Stimulated activated CD8-positive, alpha-beta memory T cell treated with anti-CD3 and anti-CD28 coated beads, Interleukin-12 subunit alpha, Interleukin-12 subunit beta, amount 100 ng/mL, for 1 hour (primary cell): Measurements from ENCODE around the gene C12orf76.
A peak's percentile ranks its signal among the peaks of the same experiment; 100 is the strongest.
"Not testable (repeated sequence)": the region's sequence is repeated elsewhere in the genome, so short reads cannot be mapped to it uniquely, and the experiment has no call there.

Experiments used
- DNase-seq: peaks from one replicate; pipeline ENCODE4 v3.0.0-alpha.2; 2020; ENCODE audit warnings: low read depth

The C12orf76 gene, protein sequence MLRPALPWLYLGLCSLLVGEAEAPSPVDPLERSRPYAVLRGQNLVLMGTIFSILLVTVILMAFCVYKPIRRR

DNA sequence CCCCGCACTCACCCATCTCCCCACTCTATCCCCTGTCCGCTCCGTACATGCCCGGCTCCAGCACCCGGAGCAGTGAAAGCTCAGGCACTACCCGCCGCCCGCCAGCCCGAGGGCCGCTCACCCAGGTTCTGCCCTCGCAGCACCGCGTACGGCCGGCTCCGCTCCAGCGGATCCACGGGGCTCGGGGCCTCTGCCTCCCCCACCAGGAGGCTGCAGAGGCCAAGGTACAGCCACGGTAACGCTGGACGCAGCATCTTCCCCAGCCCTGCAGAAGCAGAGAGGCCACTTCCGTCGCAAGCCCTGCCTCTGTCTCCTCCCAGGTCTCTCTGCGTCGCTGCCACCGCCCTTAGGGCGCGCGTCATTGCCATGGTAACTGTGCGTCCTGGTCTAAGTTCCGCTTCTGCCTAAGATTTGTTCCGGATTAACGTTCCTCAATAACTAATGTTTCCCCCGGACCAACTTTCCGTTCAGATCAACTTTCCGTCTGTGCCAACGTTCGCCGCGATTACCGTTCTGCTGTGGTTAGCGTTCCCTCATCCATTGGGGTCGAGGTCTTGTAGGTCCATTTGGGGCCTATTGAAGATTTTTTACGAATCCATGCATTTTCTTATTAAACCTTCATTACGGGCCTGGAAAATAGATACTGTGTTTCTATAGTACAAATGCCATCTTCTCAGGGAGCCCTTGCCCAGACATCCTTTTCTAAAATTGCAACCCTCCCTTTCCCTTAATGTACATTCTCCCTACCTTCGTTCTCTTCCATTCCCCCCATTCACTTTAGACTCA lies at the start of gene C12orf76:
Gene C12orf76 (minus strand): TSS at position 281 of the 786 bp plus-strand sequence. CDS start 27 bp downstream, at position 254.
- peak; percentile 84 for DNase-seq

GRCh38 chr12:110093631-110094311 lies 45.4 kb upstream of the C12orf76 start:
- no peak for DNase-seq

DNA sequence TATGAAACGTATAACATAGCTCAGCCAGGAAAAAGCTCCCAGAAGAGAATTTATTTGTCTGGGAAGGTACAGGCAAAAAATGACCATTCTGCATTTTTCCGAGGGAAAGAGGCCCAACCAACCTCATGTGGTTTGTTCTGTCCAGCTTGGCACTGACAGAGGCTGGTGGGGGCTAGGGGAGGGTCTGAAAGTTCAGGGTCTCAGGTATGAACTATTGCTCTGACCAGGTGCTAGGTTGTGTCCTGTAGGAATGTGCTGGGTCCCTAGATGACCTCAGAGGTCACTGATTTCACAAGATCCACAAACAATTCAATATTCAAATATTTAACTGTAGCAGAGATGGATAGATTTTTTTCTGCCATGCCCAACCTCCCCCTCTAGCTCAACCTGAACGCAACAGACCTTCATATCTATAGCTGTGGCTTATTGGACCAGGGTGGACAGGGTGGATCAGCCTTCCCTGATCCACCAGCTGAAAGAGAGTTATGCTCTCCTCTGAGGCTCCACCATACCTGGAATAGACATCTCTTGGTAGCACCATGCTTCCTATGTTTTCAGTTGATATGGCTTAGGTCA lies 42.9 kb upstream of the C12orf76 start:
- no peak for DNase-seq

DNA sequence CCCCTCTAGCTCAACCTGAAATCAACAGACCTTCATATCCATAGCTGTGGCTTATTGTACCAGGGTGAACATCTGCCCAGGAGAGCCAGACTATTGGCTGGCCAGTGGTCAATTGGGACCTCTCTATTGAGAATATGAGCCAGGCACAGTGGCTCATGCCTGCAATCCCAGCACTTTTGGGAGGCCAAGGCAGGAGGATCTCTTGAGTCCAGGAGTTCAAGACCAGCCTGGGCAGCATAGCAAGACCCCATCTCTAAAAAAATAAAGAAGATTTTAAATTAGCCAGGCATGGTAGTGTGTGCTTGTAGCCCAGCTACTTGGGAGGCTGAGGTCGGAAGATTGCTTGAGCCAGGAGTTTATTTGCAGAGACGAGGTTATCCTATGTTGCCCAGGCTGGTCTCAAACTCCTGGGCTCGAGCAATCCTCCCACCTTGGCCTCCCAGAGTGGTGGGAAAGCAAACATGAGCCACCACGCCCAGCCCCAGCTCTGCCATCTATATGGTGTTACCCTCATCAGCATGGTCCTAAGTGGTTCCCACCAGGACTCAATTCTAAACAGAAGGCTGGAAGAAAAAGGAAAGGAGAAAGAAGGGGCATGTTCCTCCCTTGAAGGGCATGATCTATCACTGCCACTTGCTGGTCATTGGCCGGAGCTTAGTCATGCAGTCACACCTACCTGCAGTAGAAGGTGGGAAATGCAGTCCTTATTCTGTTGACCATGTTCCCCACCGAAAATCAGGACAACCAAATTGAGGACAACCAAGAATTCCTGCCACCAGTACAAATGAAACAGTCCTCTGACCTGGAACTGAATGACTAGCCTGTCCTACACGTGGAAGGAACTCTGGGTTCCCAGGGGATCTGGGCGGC lies 42.2 kb upstream of the C12orf76 start:
- DNase-seq = no peak

DNA sequence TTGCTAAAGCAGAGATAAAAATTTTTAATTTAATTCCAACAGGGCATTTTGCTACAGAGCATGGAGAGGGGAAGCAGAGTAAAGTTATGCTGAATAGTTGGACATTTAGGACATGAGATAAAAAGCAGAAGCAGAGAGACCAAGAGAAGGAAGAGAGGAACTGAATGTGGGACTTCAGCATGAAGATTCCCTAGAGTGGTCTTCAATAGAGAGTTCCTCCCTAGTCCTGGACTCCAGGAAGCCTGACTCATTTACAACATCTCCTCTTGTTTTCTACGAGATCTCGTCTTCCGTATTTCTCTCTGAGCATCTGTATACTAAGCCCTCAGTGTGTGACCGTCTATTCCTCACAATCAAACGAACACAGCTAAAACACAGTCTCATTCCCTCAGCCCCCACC lies 40.6 kb upstream of the C12orf76 start:
- no peak for DNase-seq

GRCh38 chr12:110088216-110088615 lies 39.9 kb upstream of the C12orf76 start:
- DNase-seq = not testable (repeated sequence)

- no peak for DNase-seq
Observed at GRCh38 chr12:110084314-110085015, 36.1 kb upstream of the C12orf76 start.

DNA sequence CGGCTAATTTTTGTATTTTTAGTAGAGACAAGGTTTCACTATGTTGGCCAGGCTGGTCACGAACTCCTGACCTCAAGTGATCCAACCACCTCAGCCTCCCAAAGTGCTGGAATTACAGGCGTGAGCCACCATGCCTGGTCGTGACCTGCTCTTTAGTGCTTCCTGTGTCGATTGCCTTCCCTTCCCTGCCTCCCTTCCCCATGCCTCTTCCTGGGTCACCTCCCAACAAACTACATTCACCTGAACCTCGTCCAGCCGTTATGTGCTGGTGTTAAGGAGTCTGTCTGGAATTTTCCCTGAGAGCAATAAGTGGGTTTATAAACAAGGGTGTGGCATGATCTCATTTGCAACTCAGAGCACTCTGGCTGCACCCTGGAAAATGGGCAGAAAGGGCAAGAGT lies 32.1 kb upstream of the C12orf76 start:
- DNase-seq = no peak

DNA sequence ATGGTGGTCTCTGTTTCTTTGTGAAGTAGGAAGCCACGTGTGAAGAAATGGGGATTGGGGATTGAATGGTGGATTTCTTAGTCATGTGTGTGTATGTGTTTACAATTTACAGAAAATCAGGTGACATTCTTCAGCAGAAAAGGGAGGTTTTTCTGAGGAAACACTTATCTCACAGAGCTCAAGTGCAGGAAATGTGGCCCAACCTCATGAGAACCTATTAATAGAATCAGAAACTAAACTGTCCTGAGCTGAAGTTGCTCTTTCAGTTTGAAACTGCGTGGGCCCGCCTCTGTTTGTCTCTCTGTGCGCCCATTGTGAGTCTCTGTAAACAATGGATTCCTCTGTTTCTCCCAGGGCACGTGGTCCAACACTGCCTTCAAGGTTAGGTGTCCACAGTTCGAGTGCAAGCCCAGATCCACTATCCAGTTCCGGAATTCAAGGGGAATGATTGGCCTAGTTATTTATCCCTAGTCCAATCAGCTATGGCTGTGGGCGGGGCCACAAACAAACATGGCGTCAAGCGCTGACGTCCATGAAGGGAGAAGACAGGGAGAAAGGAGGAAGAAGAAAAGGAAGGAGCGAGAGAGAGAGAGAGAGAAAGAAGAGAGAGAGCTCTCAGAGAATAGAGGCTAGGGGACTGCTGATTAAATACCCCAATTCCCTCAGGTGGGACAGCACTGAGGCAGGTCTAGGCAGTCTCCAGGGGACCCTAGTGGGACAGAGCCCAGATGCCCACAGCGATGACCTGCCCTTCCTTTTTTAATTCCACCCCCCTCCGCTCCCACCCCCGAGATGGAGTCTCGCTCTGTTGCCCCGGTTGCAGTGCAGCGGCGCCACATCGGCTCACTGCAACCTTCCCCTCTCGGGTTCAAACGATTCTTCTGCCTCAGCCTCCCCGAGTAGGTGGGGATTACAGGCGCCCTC lies 31.4 kb upstream of the C12orf76 start:
- DNase-seq = peak; percentile 50

DNA sequence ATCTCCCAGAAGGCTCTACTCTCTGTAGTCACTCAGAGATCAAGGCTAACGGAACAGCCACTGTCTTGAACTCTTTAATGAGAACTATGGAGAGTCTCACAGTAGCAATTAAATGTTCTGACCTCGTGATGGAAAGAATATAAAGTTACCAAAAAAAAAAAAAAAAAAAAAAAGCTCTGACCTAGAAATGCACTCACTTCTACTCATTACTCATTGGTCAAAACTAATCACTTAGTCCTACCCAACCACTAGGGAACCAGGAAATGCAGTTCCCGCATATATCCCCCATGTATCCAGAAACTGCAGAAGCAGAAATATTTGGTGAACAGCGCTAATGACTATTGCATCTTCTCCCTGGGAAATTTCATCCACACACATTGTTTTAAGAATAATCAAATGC lies 29.5 kb upstream of the C12orf76 start:
- no peak for DNase-seq

GRCh38 chr12:110075880-110076279 lies 27.6 kb upstream of the C12orf76 start:
- DNase-seq = no peak

GRCh38 chr12:110074089-110074488 lies 25.8 kb upstream of the C12orf76 start:
- no peak for DNase-seq

GRCh38 chr12:110073049-110073831 lies 24.9 kb upstream of the C12orf76 start:
- DNase-seq = no peak

GRCh38 chr12:110072636-110073035 lies 24.3 kb upstream of the C12orf76 start:
- DNase-seq = not testable (repeated sequence)

GRCh38 chr12:110071967-110072366 lies 23.6 kb upstream of the C12orf76 start:
- no peak for DNase-seq

DNA sequence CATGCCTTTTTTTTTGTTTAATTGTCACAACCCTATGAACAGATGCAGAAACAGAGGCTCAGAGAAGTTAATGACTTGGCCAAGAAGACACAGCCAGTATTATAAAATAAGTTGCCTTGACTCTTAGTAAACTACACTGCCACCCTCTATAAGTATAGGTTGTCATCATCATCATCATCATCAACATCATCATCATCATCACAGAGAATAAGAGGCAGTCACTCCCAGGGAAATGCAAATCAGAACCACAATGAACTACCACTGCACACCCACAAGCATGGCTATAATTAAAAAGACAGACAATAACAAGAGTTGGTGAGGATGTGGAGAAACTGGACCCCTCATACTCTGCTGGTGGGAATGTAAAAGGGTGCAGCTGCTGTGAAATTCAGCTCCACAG lies 23.2 kb upstream of the C12orf76 start:
- no peak for DNase-seq

GRCh38 chr12:110068654-110069053 lies 20.3 kb upstream of the C12orf76 start:
- no peak for DNase-seq

DNA sequence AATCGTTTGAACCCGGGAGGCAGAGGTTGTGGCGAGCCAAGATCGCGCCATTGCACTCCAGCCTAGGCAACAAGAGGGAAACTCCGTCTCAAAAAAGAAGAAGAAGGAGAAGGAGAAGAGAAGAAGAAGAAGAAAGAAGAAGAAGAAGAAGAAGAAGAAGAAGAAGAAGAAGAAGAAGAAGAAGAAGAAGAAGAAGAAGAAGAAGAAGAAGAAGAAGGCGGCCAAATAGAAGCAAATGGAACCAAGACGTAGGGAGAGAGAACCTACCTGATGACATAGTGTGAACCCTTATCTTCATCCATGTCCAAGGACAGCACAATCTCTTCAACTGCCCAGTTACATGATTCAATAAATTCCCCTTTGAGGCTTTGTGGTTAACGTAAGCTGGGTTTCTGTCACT lies 19.8 kb upstream of the C12orf76 start:
- DNase-seq = not testable (repeated sequence)

GRCh38 chr12:110067531-110067930 lies 19.2 kb upstream of the C12orf76 start:
- no peak for DNase-seq
